Ovary (tissue), 3 donors: ENCODE measurements around the gene NFASC.

Source experiments
- CTCF ChIP-seq, 3 donors: fragments of 450-650 bp in 2 of 3; fragments of 200-600 bp in 1 of 3; IDR thresholded peaks; one replicate each; pipeline versions ENCODE4 v1.5.1 to v1.8.0; 2016 to 2022; ENCODE audit warnings: antibody characterized with exemption in 3 of 3, mild to moderate bottlenecking in 1 of 3
- EP300 ChIP-seq: sonication (generic); formaldehyde crosslinking; IDR thresholded peaks from one replicate; pipeline ENCODE4 v1.6.1; 2017; ENCODE audit warnings: antibody characterized with exemption
- POLR2A ChIP-seq: fragments of 450-650 bp; IDR thresholded peaks from one replicate; pipeline ENCODE4 v1.6.1; 2017; ENCODE audit warnings: antibody characterized with exemption, mild to moderate bottlenecking, moderate library complexity
- donor health status: DM: no; HTN: no; CAD: no.

- TF ChIP-seq CTCF (IDR thresholded peaks at IDR 0.05) (no peak), POLR2A (no peak), EP300 (no peak)
Measured at GRCh38 chr1:204988196-204988595, 117.5 kb downstream of the NFASC start.
